HG02759 (cell line): Measurements from ENCODE around the gene MLLT10.
A peak's percentile ranks its signal among the peaks of the same experiment; 100 is the strongest.

Source experiments
- ATAC-seq: cut with Tn5 transposase; IDR thresholded peaks from one replicate; pipeline ENCODE4 v1.9.1; 2021; ENCODE audit warnings: mild to moderate bottlenecking, moderate library complexity; ENCODE audit not compliant: unreplicated experiment

MLLT10 gene

DNA sequence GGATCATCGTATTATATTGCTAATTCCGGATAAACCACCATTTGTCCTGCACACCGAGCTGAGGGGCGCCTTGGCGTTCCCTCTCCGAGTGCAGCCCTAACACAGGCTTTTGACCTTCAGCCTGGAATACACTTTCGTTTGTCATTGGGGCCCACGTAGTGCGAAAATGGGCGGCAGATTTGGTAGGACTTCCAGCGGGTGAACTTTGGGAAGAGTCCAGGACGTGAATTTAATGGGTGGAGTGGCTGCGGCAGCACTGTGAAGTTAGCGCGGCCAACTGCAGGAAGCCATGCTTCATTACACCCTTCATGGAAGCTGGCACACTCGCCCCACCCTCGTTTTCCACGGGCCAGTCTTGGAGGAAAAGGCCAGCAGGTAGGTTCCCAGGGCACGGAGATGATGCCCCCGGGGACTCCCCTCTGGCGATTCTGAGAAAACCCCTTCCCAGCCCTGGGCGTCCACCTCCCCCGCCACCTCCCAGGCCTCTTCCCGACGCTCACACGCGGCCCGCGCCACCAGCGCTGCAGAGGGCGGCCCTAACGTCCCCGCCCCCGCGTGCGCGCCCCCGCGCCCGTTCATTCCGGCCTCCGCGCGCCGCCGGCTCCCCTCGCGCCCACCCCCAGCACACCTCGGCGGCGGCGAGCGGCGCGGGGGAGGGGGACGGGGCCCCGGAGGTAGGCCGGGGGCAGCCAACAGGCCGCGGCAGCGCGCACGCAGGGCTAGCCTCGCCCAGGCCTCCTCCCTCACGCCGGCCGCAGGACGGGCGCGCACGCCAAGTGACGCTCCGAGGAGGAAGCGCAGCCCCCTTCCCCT lies at the start of gene MLLT10:
Gene MLLT10, plus strand, starts transcription at position 766 of the 813 bp plus-strand sequence. CDS start 413 bp downstream, outside the sequence.
- peak; percentile 89 for ATAC-seq

- no peak for ATAC-seq
Observed at GRCh38 chr10:21487416-21488180, 46.4 kb upstream of the MLLT10 start.

- no peak for ATAC-seq
Observed at GRCh38 chr10:21488246-21488956, 45.6 kb upstream of the MLLT10 start.

GRCh38 chr10:21488957-21489446 lies 45.0 kb upstream of the MLLT10 start:
- ATAC-seq = no peak

DNA sequence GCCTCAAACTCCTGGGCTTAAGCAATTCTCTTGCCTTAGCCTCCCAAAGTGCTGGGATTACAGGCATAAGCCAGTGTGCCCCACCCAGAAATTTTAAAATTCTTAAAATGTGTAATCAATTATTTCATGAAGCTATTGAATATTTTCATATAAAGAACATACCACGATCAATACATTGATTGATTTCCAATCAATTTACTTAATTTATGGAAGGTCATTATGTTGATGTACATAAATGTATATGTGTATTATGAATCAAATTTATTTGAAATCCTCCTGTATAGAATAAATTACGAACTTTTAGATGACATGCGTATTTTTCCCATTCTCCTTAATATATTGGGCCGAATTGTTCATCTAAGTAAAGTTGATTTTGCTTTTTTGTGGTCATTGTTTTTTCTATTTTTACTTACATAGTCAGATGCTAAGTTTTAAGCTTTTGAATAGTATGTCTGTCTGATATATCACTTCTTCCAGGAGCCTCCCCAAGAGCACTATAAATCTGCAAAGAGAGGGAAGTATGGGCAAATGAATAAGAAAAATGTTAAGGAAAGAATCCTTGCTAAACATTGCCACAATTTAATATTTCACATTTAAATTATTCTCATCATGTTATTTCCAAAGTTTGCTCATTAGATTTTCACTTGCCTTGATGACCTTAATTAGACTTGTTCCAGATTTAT lies 43.9 kb upstream of the MLLT10 start:
- no peak for ATAC-seq

- ATAC-seq = no peak
Observed at GRCh38 chr10:21490711-21491105, 43.3 kb upstream of the MLLT10 start.

DNA sequence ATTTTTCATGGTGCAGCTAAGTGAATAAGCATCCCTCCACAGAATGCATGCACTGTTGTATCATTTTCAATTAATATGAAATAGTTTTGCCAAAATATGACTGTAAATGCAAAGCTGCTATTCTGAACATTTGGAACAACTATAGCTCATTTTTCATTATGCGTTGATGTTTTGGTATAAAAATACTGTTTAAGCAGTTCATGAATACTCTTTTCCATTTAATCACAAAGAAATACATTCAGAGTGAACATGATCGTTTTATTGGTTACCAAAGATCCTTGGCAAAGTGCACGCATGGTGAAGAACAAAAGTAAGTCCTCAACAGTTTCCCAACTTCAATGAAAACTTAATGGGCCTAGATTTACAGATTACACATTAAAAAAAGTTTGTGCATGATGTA lies 41.6 kb upstream of the MLLT10 start:
- no peak for ATAC-seq

DNA sequence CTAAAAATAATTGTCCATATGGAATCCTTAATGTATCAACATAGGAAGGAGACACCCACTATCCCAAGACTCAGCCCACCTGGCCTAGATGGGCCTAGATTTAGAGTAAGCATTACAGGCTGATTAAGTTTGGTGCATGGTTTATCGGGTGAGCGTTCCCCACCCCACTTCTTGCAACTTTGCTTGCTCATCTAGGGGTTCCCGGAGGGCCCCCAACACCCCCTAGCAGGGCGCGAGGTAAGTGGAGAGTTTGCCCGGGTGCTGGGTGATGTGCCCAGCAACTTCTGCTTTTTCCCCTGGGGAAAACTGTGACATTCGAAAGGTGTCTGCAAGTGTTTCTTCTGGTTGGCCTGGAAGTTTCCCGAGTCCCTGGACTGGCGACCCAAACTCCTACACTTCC lies 40.2 kb upstream of the MLLT10 start:
- no peak for ATAC-seq

- peak; percentile 31 for ATAC-seq
Observed at GRCh38 chr10:21494191-21495001, 39.6 kb upstream of the MLLT10 start.

DNA sequence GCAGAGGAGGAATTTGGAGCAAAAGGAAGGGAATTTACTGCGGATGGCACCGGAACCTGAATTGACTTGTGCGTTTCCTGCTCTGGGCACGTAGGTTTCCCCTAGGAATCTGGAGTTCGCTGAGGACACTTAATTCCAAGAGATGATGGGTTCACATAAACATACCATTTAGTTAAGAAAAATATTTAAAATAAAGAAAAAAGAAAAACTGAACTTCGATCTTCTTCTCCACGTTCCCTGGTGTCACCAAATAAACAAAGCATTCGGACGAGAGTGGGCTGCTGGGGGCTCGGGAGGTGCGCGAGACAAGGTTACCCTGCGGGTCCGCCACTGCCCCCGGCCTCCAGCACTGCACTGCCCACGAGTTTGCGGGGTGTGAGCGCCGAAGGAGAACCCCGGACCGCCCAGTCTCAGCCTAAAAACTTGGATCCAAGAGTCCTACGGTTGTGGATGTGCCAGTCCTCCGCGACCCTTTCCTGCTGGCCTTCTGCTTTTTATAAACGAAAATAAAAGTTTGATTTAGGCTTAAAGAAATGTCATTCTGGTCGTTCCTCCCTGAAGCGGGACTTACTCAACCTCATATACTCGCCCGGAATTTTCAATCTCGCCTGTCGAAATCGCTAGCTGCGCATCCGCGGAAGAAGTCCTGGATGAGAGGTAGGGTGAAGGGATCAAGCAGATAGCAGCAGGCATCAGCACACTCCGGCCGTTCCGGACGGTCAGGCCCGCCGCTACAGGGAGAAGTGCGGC lies 38.9 kb upstream of the MLLT10 start:
- ATAC-seq = peak; percentile 1

- ATAC-seq = peak; percentile 71
Observed at GRCh38 chr10:21495752-21496342, 38.2 kb upstream of the MLLT10 start.

- ATAC-seq = peak; percentile 50
Observed at GRCh38 chr10:21496343-21497176, 37.5 kb upstream of the MLLT10 start.

DNA sequence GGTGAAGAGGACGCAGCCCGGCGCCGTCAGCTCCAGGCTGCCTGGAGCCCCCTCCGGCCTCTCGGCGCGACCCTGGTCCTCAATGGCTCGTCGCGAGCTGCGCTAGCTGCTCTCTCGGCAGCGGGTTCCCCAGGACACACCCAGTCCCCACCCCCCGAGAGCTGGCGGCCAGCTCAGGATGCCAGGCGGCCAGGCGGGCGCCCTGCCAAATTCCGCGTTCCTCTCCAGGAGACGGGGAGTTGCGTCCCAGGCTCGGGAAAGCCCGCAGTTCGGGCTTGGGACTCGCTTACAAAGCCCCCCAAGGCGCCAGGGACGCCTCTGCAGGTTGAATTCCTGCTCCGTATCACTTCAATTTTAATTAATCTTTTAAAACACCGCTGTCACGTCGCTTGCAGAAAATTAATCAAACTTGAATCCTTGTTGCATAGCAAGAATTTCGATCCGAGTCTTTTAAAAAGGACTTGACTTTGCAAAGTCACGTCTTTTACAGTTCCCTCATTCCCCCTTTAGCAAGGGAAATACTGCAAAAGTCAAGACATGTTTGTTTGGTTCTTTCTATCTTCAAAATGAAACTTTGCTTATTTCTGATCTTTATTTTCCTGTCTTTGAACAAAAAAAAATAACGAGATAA lies 36.7 kb upstream of the MLLT10 start:
- ATAC-seq = no peak

DNA sequence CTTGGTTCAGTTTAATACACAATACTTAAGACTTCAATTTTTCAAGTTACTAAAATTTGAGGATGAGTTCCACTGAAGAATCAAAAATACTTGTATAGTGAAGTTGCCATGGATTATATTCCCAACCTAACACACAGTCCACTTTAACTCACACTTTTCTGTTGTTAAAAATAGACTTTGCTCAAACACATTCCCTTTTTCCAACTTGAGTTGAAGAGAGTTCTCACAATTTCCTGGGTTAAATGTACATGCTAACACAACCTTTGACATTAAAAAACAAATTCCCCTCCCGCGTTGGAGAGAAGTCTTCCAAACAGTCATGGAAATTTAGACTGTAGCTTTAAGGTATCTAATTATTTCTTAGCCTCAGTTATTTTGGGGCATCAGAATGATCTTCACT lies 35.7 kb upstream of the MLLT10 start:
- no peak for ATAC-seq

DNA sequence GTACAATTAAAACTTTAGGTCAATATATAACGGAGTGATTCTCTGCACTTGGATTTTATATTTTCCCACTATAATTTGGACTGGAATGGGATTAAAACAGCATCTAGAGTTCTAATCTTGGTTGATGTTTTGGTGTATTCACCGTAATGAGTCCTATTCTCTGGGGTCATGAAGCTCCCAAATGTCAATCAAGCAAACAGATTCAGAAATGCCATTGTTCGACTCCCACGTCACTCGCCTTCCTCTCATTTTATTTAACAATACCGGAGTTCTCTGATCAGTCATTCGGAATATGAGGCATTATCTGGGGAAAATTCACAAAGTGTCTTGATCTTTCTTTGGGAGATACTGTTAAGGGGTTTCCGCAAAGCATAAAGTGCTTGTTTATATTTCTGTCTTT lies 35.0 kb upstream of the MLLT10 start:
- no peak for ATAC-seq

- ATAC-seq = no peak
Observed at GRCh38 chr10:21499701-21500577, 34.1 kb upstream of the MLLT10 start.

DNA sequence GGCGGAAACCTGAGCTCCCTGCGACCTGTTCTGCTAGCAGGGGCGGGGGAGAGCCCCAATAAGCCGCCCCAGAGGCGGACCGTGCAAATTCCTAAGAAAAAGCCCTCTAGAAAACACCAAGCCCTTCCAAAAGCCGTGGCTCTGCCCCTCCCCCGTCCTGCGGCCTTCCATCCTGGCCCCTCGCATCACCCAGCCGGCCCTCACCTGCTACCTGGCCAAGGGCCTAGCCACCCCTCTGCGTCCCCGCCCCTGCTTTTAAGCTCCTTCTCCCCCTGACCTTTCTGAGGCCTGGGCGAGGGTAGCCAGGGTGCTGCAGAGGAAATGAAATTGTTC lies 33.5 kb upstream of the MLLT10 start:
- no peak for ATAC-seq
